ENCODE measurements around the gene MOB3B.

The MOB3B gene

DNA sequence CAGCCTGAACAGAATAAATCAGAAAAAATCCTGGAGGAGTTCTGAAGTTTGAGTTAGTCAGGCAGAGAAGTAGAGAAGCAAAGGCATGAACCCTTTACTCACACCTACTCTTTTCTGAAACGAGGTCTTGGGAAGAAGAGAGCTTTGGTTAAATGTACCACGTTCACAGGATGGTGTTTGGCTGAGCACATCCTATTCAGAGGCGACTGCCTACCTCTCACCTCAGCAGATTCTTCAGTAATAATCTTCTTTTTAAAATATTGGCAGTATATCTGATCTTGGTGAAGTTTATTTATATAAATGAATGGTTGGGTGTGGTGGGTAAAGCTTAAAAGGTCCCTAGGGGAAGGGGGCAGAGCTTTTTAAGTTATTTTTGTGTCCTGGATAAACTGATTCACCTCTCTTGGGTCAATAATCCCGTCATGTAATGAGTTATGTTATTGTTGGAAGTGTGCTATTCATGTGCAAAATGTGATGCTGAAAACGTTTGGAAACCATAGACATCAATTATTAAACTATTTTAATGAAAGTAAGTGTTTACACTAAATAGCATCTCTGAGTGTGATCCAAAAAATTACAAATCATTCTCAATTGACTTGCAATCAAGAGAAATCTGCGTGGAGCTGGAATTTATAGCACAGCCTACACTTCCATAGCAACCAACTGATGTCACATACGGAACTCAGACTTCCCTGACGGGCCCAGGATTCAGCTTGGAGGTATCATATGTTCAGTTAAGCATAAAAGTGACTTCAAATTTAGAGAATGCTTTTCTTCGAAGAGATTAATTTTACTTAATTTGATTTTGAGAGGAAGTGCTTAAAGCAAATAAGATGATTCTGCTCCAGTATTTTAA, 138.3 kb downstream of the MOB3B start:
- DNase-seq (ENCODE audit: low read depth): no peak

DNA sequence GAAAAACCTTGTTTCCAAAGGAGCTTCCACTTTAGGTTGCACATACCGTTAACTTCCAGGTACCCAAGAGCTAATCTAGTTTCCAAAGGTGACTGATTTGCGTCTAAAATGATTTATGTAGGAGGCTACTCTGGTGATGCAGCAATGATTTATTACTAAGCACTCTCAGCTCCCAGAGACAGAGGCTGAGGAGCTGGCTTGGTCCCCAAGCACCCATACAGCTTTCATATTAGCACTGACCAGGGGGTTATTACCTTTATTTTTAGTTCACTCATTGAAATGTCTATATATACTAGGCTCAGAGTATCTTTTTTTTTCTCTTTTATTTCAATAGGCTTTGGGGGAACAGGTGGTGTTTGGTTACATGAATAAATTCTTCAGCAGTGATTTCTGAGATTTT, 141.5 kb downstream of the MOB3B start:
- DNase-seq (ENCODE audit: low read depth): no peak

DNA sequence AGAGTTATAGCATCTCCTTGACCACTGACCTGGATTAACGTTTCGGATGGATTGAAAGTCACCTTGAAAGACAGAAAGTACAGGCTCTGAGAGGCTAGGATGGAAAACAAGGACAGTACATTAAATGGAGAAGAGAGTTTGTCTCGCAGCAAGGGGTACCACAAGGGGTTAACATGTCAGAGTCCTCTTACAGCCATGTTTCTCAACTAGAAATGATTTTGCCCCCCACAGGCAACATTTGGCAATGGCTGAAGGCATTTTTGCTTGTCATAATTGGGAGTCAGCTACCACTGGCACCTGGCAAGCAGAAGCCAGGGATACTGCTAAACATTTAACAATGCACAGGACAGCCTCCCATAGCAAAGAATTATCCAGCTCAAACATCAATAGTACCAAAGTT, 141.9 kb downstream of the MOB3B start:
- no peak for DNase-seq (ENCODE audit: low read depth)

DNA sequence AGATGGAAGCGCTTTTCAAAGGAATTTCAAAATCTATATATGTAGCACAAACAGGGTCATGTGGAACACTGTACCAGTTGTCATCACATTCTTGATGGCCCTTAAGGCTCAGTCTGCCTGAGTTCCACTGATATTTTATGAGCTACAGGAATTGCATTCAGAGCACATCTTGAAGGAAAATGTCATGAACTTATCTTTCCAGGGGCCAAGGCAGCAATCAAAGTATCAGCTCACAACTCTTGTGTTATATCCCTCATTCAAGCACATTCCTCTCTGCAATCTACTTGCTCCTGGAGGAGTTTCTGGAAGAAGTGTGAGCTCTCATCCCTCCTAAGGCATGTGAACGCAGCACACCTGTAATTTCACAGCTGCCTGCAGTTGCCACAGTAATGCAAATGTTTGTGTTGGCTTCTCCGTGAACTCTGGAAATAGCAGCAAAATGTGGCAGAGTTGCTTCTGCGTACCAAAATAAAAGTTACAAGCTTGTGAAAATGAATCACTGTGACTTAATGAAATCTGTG, 143.0 kb downstream of the MOB3B start:
- DNase-seq (ENCODE audit: low read depth): no peak

DNA sequence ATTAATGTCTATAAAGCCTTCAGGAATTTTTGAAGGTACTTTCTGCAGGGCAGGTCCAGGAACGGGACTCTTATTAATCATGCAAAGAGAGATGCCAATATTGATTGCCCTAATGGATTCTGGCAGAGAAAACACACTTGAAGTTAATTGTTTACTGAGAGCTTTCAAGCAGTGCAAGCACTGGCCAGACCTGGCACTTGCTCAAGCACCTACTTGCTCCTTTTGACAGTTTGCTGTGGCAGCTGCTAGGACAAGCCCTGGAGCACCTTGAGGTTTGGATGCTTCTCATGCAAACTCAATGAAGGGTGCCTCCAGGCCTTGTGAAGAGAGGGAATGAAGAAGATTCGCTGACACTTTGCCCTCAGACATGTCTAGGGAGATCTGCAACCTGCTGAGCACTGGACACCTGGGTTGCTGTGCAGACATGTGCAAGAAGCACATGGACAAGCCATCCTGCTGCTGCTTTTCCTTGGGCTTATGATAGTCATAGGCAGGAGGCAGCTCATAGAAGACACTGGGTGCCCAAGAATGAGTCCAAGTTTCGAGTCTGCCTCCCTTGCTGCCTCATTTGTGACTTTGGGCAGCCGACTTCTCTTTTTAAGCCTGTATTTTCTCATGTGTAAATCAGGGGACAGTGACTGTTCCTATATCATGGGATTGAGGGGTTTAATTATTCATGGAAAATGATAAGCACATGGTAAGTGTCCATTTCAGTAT, 143.8 kb downstream of the MOB3B start:
- DNase-seq (ENCODE audit: low read depth): no peak

DNA sequence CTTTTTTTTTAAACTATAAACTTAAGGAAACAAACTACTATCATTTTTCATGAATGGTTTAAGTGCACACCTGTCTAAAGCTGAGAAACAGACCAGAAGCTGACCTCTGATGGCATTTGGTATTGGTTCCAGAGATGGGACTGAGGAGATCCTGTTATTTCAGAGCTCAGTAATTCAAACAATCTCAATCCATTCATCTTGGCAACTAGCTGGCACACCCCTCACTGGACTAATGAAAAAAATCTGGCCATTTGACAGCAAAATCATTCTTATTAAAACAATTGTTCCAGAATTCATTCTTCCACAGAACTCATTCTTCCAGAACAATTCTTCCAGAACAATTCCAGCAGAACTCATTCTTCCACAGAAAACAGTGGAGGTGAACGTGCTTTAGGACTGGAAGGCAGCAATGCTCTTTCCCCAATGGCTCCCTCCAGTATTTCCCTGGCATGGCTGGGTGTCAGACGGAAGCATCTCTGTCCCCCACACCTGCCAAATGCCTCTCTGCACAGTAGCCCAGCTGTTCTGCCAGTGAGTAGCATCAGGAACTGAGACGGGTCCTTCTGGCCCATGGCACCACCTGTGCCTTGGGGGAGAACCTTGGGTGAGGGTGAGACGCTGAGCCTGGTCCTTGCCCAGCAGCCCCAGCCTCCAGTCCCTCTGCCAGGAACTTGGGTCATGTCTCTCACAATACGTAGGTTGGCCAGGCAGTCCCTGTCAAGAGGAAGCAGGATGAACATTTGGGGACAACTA, 145.2 kb downstream of the MOB3B start:
- DNase-seq (ENCODE audit: low read depth): no peak

DNA sequence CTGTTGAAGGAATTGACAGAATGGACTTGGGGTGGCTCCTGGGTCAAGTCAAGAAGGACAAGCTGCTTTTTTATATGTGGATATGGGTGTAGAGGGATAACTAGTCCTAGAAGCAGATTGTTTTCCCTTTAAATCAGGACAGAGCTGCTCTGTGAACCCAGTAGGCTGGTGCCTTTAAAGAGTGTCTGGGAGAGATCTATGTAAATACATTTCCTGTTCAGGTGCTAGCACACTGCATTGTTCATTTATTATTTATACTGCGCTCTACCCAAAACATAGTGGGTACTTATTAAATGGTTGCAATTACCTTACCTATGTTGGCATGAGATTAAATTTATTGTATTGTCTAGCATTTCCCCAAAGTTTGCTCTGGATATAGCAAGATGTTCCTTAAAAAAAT, 146.1 kb downstream of the MOB3B start:
- no peak for DNase-seq (ENCODE audit: low read depth)

DNA sequence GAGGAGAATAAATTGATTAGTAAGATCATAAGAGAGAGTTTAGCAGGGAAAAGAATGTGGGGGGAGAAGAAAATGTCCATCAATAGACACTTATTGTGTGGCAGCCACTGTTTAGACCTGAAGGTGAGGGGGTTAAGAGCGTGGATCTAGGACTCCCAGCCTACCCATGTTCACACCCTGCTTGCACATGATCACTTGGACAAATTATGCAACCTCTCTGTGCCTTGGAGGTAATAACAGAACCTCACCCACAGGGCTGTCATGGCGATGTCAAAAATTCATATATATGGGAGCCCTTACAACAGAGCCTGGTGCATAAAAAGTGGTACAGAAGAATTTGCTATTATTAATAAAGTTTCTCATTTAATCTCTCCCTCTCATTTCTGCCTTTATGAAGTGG, 146.6 kb downstream of the MOB3B start:
- no peak for DNase-seq (ENCODE audit: low read depth)

DNA sequence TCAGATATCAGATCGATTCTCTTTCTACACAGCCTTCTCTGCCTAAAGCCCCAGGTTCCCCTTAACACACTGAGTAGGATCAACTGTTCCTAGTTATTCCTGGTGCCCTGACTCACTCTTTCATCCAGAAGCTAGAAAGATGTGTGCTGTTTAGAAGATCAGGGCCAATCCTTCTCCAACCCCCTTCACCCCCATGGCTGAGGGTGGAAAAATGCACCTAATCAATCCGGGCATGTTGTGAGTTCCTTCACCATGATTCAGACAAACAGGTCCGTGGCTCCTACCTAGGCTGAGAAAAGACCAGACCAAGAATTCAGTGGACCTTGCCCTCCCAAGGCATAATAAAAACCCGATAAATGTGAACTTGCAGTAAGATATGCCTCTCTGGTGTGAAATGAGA, 147.3 kb downstream of the MOB3B start:
- DNase-seq (ENCODE audit: low read depth): no peak

DNA sequence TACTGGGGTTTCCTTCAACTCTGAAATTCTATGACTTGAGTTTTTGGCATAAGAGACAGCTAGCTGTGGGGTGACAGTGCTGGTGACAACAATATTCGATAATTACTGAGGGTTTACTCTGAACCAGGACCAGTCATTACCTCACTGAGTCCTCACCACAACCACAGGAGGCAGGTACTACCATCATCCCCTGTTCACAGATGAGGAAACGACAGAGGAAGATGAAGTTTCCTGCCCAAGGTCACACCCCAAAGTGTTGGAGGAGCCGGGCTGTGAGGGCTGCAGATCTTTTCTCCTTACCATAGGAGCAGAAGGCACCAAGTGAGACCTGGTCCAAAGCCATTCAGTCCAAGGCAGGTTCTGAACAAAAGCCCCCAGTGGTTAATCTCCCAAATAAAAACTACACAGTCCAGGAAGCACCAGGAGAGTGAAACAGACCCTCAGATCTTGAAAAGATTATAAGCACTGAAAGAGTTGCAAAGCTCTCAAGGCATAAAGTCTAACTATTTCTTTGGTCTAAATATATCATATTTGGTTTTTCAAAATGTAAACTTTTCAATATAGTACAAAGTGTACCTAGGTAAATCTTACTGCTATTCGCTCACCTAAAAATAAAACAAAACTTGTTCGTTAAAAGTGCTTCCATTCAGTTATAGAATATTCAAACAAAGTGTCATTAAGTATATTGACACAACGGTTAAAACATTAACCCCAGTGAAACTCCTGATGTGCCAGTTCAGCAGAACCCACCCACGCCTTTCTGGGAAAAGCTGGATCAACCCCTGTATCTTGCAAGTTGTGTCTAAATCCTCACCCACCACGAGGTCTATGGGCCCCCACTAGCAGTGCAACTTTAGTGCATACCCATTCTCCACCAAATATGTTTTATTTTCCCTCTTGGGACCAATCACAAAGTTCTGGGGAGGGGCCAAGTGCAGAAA, 150.0 kb downstream of the MOB3B start:
- DNase-seq (ENCODE audit: low read depth): no peak

DNA sequence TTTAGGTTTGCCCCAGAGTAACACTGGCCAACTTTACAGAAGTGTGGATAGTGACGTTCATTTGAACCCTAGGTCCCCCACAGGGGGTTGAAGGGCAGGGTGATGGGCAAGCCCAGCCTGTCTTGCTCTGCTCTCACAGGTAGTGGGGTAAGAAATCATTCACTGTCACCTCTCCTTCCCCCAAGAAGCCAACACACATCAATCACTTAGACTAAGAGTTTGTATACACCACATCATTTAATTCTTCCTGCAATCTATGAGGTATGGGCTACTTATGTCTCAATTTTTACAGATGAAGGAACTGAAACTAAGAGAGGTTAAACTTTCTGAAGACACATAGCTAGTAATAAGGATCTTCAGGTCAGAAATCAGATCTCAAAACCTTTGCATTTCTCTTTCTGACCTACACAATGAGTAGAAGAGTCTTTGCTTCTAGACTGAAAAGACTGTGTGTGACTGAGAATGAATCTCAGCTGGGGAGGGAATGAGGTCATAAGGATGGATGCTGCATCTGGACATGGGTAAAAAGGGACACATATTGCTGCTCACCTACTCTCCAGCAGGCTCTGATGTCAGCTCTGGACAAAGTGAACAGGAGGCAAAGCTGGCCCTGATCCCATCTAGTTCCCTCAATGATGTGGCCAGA, 151.7 kb downstream of the MOB3B start:
- no peak for DNase-seq (ENCODE audit: low read depth)

DNA sequence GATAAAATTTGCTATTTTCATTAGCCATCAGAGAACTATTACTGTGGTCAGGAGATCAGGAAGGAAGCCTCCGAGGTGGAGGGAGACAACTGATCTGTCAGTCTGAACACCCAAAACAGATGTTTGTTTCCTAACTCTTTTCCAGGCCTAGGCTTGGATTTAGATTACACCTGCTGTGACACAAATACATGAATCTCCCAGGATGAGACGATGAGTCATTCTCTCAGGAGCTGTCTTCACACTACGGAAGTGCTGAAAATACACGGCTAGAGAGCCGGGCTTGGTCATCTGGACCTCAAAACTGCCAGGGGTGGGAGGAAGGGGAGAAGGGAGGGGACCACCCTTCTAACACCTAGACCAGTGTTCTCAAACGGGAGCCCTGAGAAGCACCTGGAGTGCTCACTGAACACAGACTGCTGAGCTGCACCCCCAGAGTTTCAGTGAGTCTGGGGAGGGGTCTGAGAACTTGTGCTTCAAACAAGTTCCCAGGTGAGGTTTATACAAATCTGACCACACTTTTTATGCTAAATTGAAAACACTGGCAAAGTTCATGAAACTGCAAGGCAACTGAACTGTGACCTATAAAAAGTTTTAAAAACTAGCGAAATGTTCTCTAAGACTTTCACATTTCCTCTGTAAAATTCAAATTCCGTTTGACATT, 152.3 kb downstream of the MOB3B start:
- no peak for DNase-seq (ENCODE audit: low read depth)

DNA sequence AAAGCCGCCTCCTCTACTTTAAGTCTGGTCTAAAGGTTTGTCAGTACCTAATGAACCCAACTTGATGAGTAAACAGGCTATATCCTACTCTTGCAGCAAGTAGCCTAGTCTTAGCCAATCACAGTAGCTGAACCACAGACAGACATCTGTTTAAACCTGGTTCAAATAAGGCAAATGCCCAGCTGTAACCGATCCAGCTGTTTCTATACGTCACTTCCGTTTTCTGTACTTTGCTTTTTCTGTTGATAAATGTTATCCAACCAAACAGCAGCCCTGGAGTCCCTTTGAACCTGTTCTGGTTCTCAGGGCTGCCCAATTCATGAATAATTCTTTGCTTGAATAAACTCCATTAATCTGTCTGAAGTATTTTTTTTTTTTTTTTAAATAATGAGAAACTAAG, 155.8 kb downstream of the MOB3B start:
- no peak for DNase-seq (ENCODE audit: low read depth)

DNA sequence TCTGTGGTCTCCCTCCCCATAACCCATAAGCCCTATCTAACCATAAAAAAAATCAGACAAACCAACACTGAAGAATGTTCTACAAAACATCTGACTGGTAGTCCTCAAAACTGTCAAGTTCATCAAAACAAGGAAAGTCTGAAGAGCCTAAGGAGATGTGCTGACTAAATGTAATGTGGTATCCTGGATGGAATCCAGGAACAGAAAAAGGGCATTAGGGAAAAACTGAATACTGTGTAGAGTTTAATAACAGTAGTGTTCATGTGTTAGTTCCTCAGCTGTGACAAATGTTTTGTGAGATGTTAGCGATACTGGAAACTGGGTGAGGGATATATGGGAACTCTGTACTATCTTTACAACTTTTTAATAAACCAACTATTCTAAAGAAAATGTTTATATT, 157.0 kb downstream of the MOB3B start:
- DNase-seq (ENCODE audit: low read depth): no peak

DNA sequence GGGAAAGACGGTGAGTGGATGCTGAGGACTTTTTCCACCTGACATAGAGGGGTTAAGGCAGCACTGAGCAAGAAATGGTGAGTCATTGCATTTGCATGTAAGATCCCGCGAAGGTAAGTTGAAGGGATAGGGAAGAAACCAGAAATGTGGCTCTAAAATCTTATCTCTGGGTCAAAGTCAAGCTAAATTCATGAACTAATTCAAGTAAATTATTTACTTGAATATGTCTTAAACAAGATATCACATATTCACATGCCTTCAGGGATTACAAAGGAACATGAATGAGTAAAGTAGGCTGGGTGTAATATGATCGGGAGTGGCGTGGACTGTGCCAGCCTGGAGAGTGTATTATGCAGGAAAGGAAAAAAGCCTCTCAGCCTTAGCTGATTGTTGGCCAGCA, 158.2 kb downstream of the MOB3B start:
- DNase-seq (ENCODE audit: low read depth): no peak

DNA sequence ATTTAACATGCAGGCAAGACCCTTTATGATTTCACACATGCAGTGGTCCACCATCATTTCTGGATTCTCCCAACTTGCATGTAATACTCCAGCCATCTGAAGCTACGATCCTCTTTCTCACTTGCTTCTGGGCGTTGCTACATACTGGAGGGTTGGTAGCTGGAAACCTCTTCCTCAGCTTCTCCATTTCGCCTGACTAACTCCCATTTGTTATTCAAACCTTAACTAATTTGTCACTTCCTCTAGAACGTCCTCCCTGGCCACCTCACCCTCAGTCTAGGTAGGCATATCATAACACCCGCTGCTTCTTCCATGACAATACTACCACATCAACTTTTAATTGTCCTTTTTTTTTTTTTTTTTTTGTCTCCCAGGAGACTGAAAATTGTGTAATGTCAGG, 160.0 kb downstream of the MOB3B start:
- no peak for DNase-seq (ENCODE audit: low read depth)

DNA sequence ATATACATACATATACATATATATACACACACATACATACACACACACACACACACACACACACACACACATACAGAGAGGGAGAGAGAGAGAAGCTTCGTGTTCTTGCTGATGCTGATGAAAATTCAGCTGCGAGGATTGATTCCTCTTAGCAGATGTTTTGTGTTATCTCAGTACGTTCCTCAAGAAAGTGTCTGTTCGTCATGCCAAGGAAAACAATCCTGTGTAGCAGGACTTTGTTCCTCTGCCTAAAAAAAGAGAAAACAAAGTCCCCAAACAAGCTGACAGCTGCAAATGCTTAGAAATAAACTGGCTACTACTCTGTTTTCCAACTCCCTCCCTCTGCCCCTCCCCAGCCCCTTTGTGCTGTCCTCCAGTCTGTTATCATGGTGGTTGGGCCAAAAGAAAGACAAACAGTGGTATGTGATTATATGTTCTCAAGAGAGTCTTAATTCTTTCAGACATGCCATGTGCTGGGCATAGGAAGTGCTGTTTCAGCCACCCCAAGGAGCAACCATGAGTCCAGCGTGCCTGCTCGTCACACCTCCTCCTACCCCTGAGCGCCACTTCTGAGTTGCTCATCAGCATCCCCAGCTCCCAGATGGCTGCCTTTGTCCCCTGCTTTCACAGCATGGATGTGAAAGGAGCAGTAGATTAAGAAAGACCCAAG, 161.2 kb downstream of the MOB3B start:
- DNase-seq (ENCODE audit: low read depth): no peak

DNA sequence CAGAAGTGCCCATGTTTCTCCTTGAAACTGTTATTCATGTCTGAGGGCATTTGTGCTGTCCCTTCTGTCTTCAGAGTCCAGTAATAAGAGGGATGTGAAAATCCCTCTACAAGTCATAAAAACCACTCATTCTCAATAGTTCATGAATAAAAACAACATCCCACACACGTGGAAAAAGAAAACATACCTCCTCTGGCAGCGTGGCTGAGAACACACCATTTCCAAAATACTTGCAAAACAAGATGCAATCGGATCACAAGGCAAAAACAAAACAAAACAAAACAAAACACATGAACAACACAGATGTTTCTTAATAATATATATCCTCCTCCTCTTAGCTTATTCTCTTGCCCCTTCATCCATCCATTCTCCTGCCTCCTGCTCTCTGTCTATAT, 161.7 kb downstream of the MOB3B start:
- DNase-seq (ENCODE audit: low read depth): no peak

DNA sequence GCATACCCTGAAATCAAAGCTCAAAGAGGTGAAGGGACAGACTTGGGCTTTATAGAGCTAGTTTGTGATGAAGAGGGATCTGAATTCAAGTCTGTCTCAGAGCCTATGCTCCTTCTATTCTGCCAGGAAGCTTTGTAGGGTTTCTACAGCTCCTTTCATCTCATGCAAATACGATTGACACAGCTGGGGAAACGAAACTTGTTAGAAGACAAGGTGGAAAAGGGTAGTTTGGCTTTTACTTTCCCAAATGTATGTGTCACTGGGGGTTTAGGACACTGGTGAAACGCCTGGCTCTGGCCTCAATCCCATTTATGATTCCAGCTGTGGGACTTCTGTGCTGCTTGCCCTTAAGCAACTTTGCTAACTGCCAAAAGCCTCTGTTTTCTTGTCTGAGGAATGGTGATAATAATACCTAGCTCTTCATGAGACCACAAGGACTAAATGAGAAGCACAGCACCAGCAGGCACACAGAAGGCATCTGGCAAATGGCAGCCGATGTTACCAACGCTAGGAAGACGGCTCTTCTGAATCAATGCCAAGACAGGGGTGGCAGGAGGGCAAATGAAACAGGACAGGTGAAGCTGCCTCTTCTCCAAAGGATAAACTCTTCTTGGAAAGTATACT, 162.3 kb downstream of the MOB3B start:
- no peak for DNase-seq (ENCODE audit: low read depth)

Data from non-pigmented ciliary epithelial cell (primary cell).